ENCODE measurements around the gene ZBTB18.

Gene ZBTB18

GRCh38 chr1:244092293-244092963, 41.3 kb downstream of the ZBTB18 start:
- no peak for DNase-seq

GRCh38 chr1:244092964-244093638, 42.0 kb downstream of the ZBTB18 start:
- no peak for DNase-seq

GRCh38 chr1:244094880-244095528, 43.9 kb downstream of the ZBTB18 start:
- no peak for DNase-seq

- DNase-seq, result no peak
Measured at GRCh38 chr1:244095529-244095911, 44.4 kb downstream of the ZBTB18 start.

- DNase-seq, result no peak
Measured at GRCh38 chr1:244096066-244096610, 45.1 kb downstream of the ZBTB18 start.

DNA sequence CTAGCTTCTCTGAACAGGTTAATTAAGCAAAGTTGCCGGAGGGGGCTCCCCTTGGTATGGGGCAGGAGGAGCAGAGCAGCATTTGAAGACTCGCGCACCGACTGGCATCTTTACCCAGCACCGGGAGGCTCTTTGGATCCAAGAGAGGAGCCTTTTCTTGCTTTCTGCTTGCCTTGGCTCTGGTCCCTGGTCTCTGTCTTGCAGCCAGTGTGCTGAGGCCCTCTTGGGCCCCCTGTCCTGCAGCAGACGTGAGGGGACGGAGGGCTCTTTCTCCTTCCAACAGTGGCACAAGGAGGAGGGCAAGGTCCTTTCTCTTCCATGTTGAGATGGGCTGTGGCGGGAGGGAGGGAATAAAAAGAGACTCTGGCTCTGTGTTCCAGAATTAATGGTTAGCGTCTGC, 45.6 kb downstream of the ZBTB18 start:
- no peak for DNase-seq

- DNase-seq, result no peak
Measured at GRCh38 chr1:244097523-244098405, 46.7 kb downstream of the ZBTB18 start.

DNA sequence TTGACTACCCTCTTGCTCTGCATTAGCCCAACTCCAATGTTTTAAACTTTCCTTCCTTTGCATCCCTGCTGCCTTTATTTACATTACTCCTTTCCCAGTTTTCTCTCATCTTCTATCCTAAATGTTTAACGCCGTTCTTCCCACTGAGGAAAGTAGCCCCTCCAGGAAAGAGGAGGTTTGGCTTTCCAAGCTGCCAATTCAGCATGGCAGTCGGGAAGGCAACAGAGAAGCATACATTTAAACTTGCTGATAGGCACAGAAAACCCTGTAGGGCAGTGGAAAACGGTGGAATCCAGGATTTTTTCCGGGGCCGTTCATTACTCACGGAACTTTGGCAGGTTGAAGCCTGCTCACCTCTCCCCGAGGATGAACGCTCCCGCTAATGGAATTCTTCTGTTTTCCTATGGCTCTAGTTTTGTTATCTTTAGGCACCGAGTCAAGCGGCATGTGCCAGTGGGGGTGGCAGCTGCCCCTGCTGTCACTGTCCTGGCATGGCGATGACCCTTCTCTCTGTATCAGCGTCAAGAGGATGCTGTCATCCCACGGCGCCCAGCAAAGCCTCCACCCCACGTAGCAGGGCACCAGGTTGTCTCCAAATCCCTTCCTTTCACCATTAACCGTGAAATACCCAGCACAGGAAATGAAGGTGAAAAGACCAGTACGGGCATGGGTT, 48.3 kb downstream of the ZBTB18 start:
- DNase-seq, result no peak

DNA sequence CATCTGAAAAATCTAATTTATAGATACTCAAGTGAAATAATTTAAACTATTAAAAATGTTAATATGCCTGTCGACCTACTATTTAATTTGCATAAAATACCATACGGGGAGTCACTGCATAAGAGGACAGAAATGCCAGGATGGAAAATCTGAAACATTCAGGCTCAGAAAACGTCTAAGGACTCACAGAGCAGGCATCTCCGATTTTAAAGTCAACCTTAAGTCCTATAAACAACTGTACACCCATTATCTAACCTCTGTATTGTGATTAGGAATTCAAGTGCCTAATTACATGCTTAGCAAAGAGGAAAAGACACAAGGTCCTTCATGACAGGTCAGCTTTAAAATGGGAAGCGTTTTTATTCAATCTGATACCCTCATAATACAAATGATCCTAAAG, 49.2 kb downstream of the ZBTB18 start:
- DNase-seq, result no peak

DNA sequence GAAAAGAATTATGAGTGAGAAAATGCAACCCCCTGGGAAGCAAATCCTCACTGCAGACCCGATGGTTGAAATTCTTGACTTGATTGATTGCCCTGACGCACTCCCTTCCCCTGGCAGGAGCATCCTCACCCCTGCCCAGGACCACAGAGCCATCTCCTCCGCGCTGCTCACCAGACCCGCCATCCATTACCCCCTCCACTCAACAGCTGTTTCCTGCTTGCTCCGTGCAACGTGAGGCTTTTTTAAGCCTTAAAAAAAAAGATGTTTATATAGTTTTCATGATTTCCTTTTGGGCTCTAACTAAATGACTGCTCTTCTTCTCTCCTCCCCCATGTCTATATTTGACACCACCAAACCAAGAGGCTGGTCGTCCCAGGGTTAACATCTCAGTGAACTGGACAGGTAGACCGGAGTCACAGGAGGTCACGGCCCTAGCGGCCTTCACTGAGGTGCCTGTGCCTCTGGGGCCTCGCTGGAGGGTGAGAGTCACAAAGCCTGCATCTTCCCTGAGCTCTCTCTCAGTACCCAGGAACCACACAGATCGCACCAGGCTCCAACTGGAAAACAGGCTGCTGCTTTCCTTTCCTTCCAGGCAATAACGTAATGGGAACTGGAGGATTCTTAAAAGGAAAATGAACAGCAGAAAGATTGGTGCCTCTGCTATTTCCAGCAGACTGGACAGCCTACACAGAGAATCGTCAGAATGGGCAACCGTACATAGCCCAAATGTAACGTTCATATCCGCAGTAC, 49.8 kb downstream of the ZBTB18 start:
- no peak for DNase-seq

DNA sequence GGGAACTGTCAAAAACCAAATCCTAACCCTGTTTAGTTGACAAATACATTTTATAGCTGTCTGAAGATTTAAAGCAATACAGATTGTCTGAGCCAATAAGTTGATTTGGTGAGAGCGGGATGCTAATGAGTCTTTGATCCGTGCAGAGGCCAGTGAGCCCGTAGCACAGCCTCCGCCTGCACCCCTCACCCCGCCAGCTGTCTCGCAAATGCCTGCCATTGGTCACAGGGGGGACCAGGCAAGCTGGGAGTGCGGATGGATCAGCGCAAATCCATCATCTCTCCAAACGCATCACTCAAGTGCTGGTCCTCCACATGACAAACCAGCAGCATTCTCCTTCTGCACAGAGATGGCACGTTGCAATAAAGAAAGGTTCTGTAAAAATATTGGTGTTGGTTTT, 51.0 kb downstream of the ZBTB18 start:
- DNase-seq, result no peak

DNA sequence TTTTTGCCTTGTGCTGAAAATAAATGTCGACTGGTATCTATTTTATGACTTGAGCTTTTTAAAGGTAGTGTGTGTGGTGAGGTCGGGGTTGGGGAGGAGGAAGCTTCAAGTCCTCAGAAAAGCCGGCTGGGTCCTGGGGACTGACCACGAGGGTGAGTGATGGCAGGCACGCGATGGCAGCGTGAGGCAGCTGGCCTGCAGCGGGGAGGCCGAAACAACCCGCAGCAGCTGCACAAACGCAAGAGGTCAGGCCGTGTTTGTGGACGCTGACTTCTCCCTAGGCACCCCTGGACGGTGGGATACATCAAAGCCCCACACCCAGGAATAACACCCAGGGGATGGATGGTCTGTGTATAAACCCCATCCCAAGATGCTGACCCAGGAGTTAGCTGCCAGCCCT, 51.4 kb downstream of the ZBTB18 start:
- DNase-seq, result no peak

DNA sequence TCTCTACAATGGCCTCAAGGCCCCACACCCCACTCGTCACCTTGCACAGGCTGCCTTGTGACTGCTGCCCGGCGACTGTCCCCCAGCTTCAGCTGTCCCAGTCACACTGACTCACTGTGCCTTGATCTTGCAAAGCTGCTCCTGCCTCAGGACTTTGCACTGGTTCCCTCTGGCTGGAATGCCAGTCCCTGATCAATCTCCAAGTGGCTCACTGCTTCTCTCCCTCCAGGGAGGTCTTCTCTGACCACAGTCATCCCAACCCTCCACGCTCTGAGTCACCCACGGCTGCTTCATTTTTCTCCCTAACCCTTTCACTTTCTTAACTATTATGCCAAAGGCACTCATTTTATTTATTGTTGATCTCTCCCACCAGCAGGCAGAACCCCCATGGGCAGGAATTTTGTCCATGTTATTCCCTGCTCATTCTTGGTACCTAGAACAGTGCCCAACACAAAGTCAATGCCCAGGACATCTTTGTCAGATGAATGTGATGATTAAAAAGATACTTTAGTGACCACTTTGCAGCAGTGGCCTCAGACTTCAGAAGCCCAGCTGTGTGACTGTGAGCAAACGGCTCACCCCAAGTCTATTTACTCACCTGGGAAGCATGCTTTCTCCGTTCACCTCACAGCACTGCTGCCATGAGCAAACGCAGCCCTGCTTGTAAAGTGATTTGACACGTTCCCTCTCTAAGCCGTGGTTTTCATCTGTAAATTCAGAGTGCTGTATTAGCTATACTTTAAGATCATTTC, 53.4 kb downstream of the ZBTB18 start:
- no peak for DNase-seq

- DNase-seq, result no peak
Measured at GRCh38 chr1:244106176-244106575, 55.1 kb downstream of the ZBTB18 start.

All from inflammatory macrophage treated with lipopolysaccharide for 1 hour (primary cell).